ENCODE data around the gene MYO15B. TPM values are rescaled to one million over a fixed set of nuclear protein-coding genes. Genes with fewer than 3 reads are reported as not detected.

MYO15B gene
- total and polyA plus RNA-seq, 2 donors (not counting 3 experiments of a cell fraction or from before 2014, with no cell fraction given), result 10.2 to 87.8 TPM

- no peaks in the 10 kb centered on the region for H3K79me2 ChIP-seq (ENCODE audit: control insufficient read depth, insufficient read depth, low read length)
- no peaks in the 10 kb centered on the region for H3K27me3 ChIP-seq (ENCODE audit: control insufficient read depth in 2 of 2, insufficient read depth in 2 of 2, low read length in 2 of 2)
- H3K4me2 ChIP-seq (ENCODE audit: insufficient read depth, low read length), result no peak overlapping the region
- POLR2A ChIA-PET, result no interaction called here
- intact Hi-C loops (cut with micrococcal nuclease) (no loop called here), dilution Hi-C loops (cut with MboI; ENCODE audit: extremely low pct_ligation_motif_present, low sequenced_read_pairs) (no loop called here)
- H3K36me3 ChIP-seq (ENCODE audit: control insufficient read depth in 2 of 2, extremely low read depth in 1 of 2, insufficient read depth in 2 of 2, low read length in 2 of 2), result no peaks in the 10 kb centered on the region
- H4K20me1 ChIP-seq (replicated peaks; ENCODE audit: control insufficient read depth, extremely low read depth, insufficient read depth, low read length), result no peaks in the 10 kb centered on the region
- no peak overlapping the region for H2AFZ ChIP-seq (ENCODE audit: low read depth, low read length)
- no TSS peak for BruUV-seq (replicated peaks)
- peaks cover 11% of the 10 kb centered on the region for H3K4me1 ChIP-seq (ENCODE audit: control insufficient read depth, extremely low read depth, insufficient read depth, low read length)
- no peak for TF ChIP-seq EZH2 (IDR thresholded peaks at IDR 0.05; ENCODE audit: borderline replicate concordance, low read depth, low read length, severe bottlenecking)
- no peak for TF ChIP-seq FOS (IDR thresholded peaks at IDR 0.05; ENCODE audit: borderline replicate concordance, insufficient read depth, low read length)
- TF ChIP-seq MYC (IDR thresholded peaks at IDR 0.05; ENCODE audit: low read depth, low read length), result no peak
- no peak for TF ChIP-seq POLR2AphosphoS5 (IDR thresholded peaks at IDR 0.05; ENCODE audit: insufficient read depth, low read depth, low read length)
- no peak for TF ChIP-seq JUN (IDR thresholded peaks at IDR 0.05; ENCODE audit: borderline replicate concordance, insufficient read depth, insufficient read length, low read depth)
- TF ChIP-seq MAX (IDR thresholded peaks at IDR 0.05; ENCODE audit: insufficient read depth, insufficient read length), result no peak
- no peak for TF ChIP-seq POLR2A (IDR thresholded peaks at IDR 0.05; ENCODE audit: low read depth, low read length)
- TF ChIP-seq, protein P1, sequence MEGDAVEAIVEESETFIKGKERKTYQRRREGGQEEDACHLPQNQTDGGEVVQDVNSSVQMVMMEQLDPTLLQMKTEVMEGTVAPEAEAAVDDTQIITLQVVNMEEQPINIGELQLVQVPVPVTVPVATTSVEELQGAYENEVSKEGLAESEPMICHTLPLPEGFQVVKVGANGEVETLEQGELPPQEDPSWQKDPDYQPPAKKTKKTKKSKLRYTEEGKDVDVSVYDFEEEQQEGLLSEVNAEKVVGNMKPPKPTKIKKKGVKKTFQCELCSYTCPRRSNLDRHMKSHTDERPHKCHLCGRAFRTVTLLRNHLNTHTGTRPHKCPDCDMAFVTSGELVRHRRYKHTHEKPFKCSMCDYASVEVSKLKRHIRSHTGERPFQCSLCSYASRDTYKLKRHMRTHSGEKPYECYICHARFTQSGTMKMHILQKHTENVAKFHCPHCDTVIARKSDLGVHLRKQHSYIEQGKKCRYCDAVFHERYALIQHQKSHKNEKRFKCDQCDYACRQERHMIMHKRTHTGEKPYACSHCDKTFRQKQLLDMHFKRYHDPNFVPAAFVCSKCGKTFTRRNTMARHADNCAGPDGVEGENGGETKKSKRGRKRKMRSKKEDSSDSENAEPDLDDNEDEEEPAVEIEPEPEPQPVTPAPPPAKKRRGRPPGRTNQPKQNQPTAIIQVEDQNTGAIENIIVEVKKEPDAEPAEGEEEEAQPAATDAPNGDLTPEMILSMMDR (IDR thresholded peaks at IDR 0.05; ENCODE audit: extremely low read depth in 1 of 2, insufficient read depth in 1 of 2, low read depth in 1 of 2, low read length in 2 of 2), result no peak
- no peak for TF ChIP-seq GATA2 (IDR thresholded peaks at IDR 0.05; ENCODE audit: insufficient read depth, insufficient read length, low read depth, low read length)
- no peak for FAIRE-seq
- DNase-seq (ENCODE audit: low read depth, low spot score), result no peak
- no peak overlapping the region for H3K4me3 ChIP-seq (replicated peaks in 1 of 3; ENCODE audit: insufficient read depth in 1 of 3, low read depth in 1 of 3, low read length in 3 of 3)
- no peak overlapping the region for H3K9ac ChIP-seq (replicated peaks; ENCODE audit: extremely low read depth, insufficient read depth, low read length)
- CTCF ChIA-PET, result interaction anchor here (0.6 to 16.3 kb wide), 7 partner anchors 9 to 254 kb away, joined by 3 to 625 read pairs (median 7); no protein-coding TSS in a partner anchor
- no peaks in the 10 kb centered on the region for H3K9me3 ChIP-seq (replicated peaks; ENCODE audit: control insufficient read depth, insufficient read depth, low read length)
- H3K9me1 ChIP-seq (replicated peaks; ENCODE audit: control insufficient read depth, extremely low read depth, insufficient read depth, low read length), result no peaks in the 10 kb centered on the region
- H3K27ac ChIP-seq (ENCODE audit: insufficient read depth, low read depth, low read length), result no peak overlapping the region
These were observed 41.6 kb downstream of the MYO15B start for GRCh38 chr17:75629157-75629556.
